GM23248 (cell line): ENCODE measurements around the gene RNF169. TPM values are rescaled to one million over a fixed set of nuclear protein-coding genes. Genes with fewer than 3 reads are reported as not detected.

Experiments used
- DNase-seq: peaks from one replicate; pipeline ENCODE4 v3.0.0-alpha.2; 2015
- H2AFZ ChIP-seq: fragments of 200-600 bp; sonication (generic); 2 replicates; pipeline ENCODE4 v1.6.1; 2016; ENCODE audit warnings: antibody characterized with exemption
- H3F3A ChIP-seq: fragments of 200-600 bp; sonication (generic); 2 replicates; pipeline ENCODE4 v1.6.1; 2016; ENCODE audit warnings: mild to moderate bottlenecking, antibody characterized with exemption, mixed run types; ENCODE audit not compliant: insufficient read depth
- H3K27ac ChIP-seq: fragments of 200-600 bp; sonication (generic); 2 replicates; pipeline ENCODE4 v1.5.1; 2016; ENCODE audit warnings: mild to moderate bottlenecking
- H3K27me3 ChIP-seq: fragments of 200-600 bp; sonication (generic); replicated peaks from 2 replicates; pipeline ENCODE4 v1.6.1; 2016; ENCODE audit warnings: mild to moderate bottlenecking; ENCODE audit not compliant: insufficient read depth
- H3K36me3 ChIP-seq: fragments of 200-600 bp; sonication (generic); 2 replicates; pipeline ENCODE4 v1.6.1; 2016; ENCODE audit warnings: low read depth, mild to moderate bottlenecking
- H3K4me1 ChIP-seq: fragments of 200-600 bp; sonication (generic); 2 replicates; pipeline ENCODE4 v1.6.1; 2016; ENCODE audit warnings: mild to moderate bottlenecking; ENCODE audit not compliant: insufficient read depth
- H3K4me2 ChIP-seq: fragments of 200-600 bp; sonication (generic); one replicate; pipeline ENCODE4 v1.6.1; 2016; ENCODE audit warnings: mild to moderate bottlenecking; ENCODE audit not compliant: unreplicated experiment
- H3K4me3 ChIP-seq: fragments of 200-600 bp; sonication (generic); 2 replicates; pipeline ENCODE4 v1.5.1; 2016; ENCODE audit warnings: mild to moderate bottlenecking
- H3K79me2 ChIP-seq: fragments of 200-600 bp; sonication (generic); 2 replicates; pipeline ENCODE4 v1.6.1; 2016; ENCODE audit warnings: mild to moderate bottlenecking; ENCODE audit not compliant: insufficient read depth
- H3K9ac ChIP-seq: fragments of 200-600 bp; sonication (generic); 2 replicates; pipeline ENCODE4 v1.6.1; 2016; ENCODE audit warnings: mild to moderate bottlenecking
- H3K9me2 ChIP-seq: fragments of 200-600 bp; sonication (generic); 2 replicates; pipeline ENCODE4 v1.6.1; 2016; ENCODE audit warnings: mixed run types, mild to moderate bottlenecking, moderate library complexity; ENCODE audit not compliant: insufficient read depth
- H3K9me3 ChIP-seq: fragments of 200-600 bp; sonication (generic); one replicate; pipeline ENCODE4 v1.6.1; 2017; ENCODE audit warnings: low read depth
- H4K20me1 ChIP-seq: fragments of 200-600 bp; sonication (generic); 2 replicates; pipeline ENCODE4 v1.6.0; 2016; ENCODE audit not compliant: insufficient read depth
- EZH2 ChIP-seq: fragments of 200-600 bp; sonication (generic); IDR thresholded peaks from 2 replicates; pipeline ENCODE4 v1.6.1; 2018; ENCODE audit warnings: antibody characterized with exemption, mild to moderate bottlenecking; ENCODE audit not compliant: insufficient read depth, poor library complexity, severe bottlenecking
- EZH2phosphoT487 ChIP-seq: fragments of 200-600 bp; sonication (generic); IDR thresholded peaks from 2 replicates; pipeline ENCODE4 v1.6.1; 2018; ENCODE audit warnings: antibody characterized with exemption, moderate library complexity, mild to moderate bottlenecking, low read depth; ENCODE audit not compliant: insufficient read depth
- WGBS, 2 experiments: methylation state at CpG; one replicate each; pipeline ENCODE4 v1.1.6; 2015 to 2017; ENCODE audit warnings: low lambda C conversion rate in 2 of 2, low coverage in 1 of 2; ENCODE audit errors: missing lambda C conversion rate in 2 of 2; 5-methylcytosine and 5-hydroxymethylcytosine counted together
- in situ Hi-C: fragments of 300-500 bp; cut with MboI; formaldehyde crosslinking; loops from 2 replicates; pipeline ENCODE4 v1.15.0; 2020
- polyA plus RNA-seq: library from polyadenylated mRNA; unstranded; fragments of >200 nt; fragmentation: Nextera tagmentation; extraction: Ambion mirVana; gene quantifications from 2 replicates; pipeline ENCODE4 v1.2.1, GENCODE V29; 2016
- total RNA-seq: library from RNA; depleted of rRNA; stranded (reverse); fragments of >200 nt; shearing (Covaris generic); gene quantifications from 2 replicates; pipeline ENCODE4 v1.2.3, GENCODE V29; 2014

Gene RNF169
- total and polyA plus RNA-seq, 2 experiments from 2014 or later = 0.79 to 15.8 TPM

DNA sequence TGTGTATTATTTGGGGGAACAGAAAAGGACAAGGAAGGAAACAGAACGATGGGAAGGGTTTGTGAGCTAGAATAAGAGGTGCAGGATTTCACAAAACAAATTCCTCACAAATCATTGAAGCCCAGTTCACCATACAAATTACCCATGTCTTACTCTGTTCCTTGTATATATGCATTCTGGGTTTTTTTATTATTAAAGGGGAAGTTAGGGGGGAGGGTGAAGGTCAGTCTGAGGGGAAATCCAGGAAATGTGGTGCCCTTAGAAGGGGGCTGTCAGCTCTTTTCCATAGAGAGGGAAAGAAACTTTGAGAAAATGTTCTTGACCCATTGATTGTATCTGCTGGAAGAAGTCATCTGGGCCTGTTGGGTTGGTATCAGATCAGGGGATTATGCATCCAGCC, 90.8 kb downstream of the RNF169 start:
- 49 to 65% methylated on average over 1 of the region's 1 CpG for WGBS, 2 experiments
- in situ Hi-C loops = no loop called here
- H2AFZ ChIP-seq = no peak overlapping the region
- no peak overlapping the region for H3K27ac ChIP-seq
- no peaks in the 10 kb centered on the region for H3K9me3 ChIP-seq
- no peak overlapping the region for H3K4me2 ChIP-seq
- no peaks in the 10 kb centered on the region for H3K27me3 ChIP-seq
- no peak overlapping the region for H3K4me3 ChIP-seq
- H3K79me2 ChIP-seq = no peaks in the 10 kb centered on the region
- TF ChIP-seq EZH2 (no peak), EZH2phosphoT487 (no peak)
- H4K20me1 ChIP-seq = no peaks in the 10 kb centered on the region
- DNase-seq = no peak
- peaks cover 26% of the 10 kb centered on the region for H3K36me3 ChIP-seq
- H3K4me1 ChIP-seq = 0 out of 2 replicates have a peak, but pooled peaks cover 4% of the 10 kb centered on the region
- no peak overlapping the region for H3K9ac ChIP-seq
- no peaks in the 10 kb centered on the region; the same call in 1 of the 2 replicates for H3F3A ChIP-seq
- no peaks in the 10 kb centered on the region for H3K9me2 ChIP-seq

DNA sequence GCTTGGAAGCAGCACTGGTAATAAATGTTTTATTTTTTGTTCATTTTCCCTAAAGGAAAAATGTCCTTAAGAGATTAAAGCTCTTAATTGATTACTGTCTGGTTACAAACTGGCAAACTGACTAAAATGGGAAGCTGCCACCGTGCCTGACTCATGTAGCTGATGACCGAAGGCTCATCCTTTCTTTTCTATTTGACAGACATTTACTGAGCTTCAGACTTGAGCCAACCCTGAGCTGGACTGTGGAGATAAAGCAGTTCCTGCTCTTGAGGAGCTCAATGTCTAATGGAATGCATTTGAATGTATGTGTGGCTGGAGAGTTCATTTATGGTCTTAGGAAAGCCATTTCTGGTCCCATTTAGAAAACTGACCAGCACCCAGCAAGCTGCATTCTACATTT, 91.3 kb downstream of the RNF169 start:
- peak; percentile 10 for DNase-seq
- Histone ChIP-seq H3K9me3 (no peaks in the 10 kb centered on the region), H3K4me1 (0 out of 2 replicates have a peak, but pooled peaks cover 4% of the 10 kb centered on the region), H2AFZ (no peak overlapping the region), H3K4me2 (no peak overlapping the region), H3F3A (no peaks in the 10 kb centered on the region), H3K9ac (no peak overlapping the region), H3K4me3 (no peak overlapping the region), H3K9me2 (no peaks in the 10 kb centered on the region), H3K79me2 (no peaks in the 10 kb centered on the region), H3K27me3 (no peaks in the 10 kb centered on the region), H3K36me3 (peaks cover 24% of the 10 kb centered on the region), H3K27ac (no peak overlapping the region), H4K20me1 (no peaks in the 10 kb centered on the region)
- TF ChIP-seq EZH2 (no peak), EZH2phosphoT487 (no peak)
- whole genome bisulfite sequencing, 2 experiments = 32 to 38% methylated on average over 2 of the region's 2 CpGs
- in situ Hi-C loops = no loop called here

DNA sequence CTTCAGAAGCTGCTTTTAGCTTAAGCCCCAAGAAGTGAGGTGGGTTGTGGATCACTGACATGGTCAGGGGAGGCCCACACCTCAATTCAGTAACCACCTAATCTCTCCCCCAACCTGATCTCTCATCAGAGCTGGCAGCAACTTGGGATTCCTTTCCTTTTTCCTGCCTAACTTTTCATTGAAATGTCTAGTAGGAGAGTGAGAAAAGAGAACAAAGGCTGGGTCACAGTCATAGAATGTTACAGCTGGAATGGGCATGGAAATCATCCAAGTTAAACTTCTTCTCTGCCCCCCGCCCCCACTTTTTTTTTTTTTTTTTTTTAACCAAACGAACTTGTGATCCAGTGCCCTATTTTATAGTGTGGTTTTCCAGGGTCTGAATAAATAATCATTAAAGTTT, 91.8 kb downstream of the RNF169 start:
- 71 to 76% methylated on average over 2 of the region's 2 CpGs for WGBS, 2 experiments
- no peak for DNase-seq

DNA sequence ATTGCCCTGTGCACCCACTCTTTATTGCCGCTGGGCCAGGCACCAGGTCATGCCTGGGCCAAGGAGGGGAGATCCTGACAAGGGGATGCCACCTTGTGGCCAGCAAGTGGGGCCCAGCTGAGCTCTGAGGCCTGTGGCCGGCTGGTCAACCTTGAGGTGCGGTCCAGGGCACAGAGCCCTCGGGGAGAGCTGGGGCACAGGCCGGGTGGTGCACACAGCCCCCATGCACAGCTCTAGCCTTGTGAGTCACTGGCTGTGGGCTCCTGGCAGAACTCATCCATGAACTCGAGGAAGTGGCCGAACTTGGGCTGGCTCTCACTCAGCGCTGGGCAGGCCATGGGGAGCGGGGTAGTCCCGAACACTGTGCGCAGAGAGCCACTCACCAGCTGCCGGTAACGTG, 94.3 kb downstream of the RNF169 start:
- Histone ChIP-seq H3K4me2 (no peak overlapping the region), H3K27ac (no peak overlapping the region), H3K36me3 (no peaks in the 10 kb centered on the region; the same call in 1 of the 2 replicates), H2AFZ (no peak overlapping the region), H3K4me1 (0 out of 2 replicates have a peak, but pooled peaks cover 4% of the 10 kb centered on the region), H3K4me3 (no peak overlapping the region), H3F3A (no peaks in the 10 kb centered on the region), H3K79me2 (no peaks in the 10 kb centered on the region), H3K9me3 (no peaks in the 10 kb centered on the region), H3K27me3 (no peaks in the 10 kb centered on the region), H4K20me1 (no peaks in the 10 kb centered on the region), H3K9ac (no peak overlapping the region), H3K9me2 (no peaks in the 10 kb centered on the region)
- DNase-seq = no peak
- TF ChIP-seq EZH2 (no peak), EZH2phosphoT487 (no peak)
- 97% methylated on average over 10 to 13 of the region's 13 CpGs for WGBS, 2 experiments
- in situ Hi-C loops = no loop called here

More for the DNA sequence above, 91.8 kb downstream of the RNF169 start:
- Histone ChIP-seq H3K27me3 (no peaks in the 10 kb centered on the region), H3K4me1 (0 out of 2 replicates have a peak, but pooled peaks cover 4% of the 10 kb centered on the region), H4K20me1 (no peaks in the 10 kb centered on the region), H3K79me2 (no peaks in the 10 kb centered on the region), H3K36me3 (peaks cover 18% of the 10 kb centered on the region), H3K27ac (no peak overlapping the region), H2AFZ (no peak overlapping the region), H3F3A (no peaks in the 10 kb centered on the region), H3K9ac (no peak overlapping the region), H3K4me2 (no peak overlapping the region), H3K4me3 (no peak overlapping the region), H3K9me2 (no peaks in the 10 kb centered on the region), H3K9me3 (no peaks in the 10 kb centered on the region)
- no peak for TF ChIP-seq EZH2phosphoT487
- no peak for TF ChIP-seq EZH2
- in situ Hi-C loops = no loop called here

DNA sequence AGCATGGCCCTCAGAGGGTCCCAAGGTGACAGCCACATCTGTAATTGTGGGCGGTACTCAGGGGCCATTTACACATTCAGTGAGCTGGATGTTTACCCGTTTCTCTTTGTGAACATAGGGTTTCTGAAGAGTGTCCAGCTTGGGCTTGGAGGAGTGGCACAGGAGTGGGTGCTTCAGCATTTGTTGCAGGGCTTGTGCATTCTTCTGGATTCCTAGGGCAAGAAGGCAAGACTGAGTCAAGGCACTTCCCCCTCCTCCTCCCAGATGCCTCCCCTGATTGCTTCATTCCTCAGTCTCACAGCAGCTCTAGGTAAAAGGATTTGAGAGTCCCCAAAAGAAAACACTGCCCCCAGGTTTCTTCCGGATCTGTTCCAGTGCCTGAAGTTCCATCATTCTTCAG, 95.4 kb downstream of the RNF169 start:
- Histone ChIP-seq H3K36me3 (no peaks in the 10 kb centered on the region; the same call in 1 of the 2 replicates), H3K4me1 (peaks cover 7% of the 10 kb centered on the region; the same call in 1 of the 2 replicates), H3K9ac (no peak overlapping the region), H3K9me3 (no peaks in the 10 kb centered on the region), H3K27me3 (no peaks in the 10 kb centered on the region), H3K4me3 (no peak overlapping the region), H3K9me2 (no peaks in the 10 kb centered on the region), H3K4me2 (no peak overlapping the region), H3F3A (peaks cover 6% of the 10 kb centered on the region), H2AFZ (no peak overlapping the region), H4K20me1 (no peaks in the 10 kb centered on the region), H3K79me2 (no peaks in the 10 kb centered on the region), H3K27ac (no peak overlapping the region)
- 100% methylated on average over 3 of the region's 3 CpGs for WGBS, 2 experiments
- no peak for DNase-seq
- in situ Hi-C loops = no loop called here
- TF ChIP-seq EZH2 (no peak), EZH2phosphoT487 (no peak)
